H1 (cell line): ENCODE results near the gene LRBA. TPM values are rescaled to one million over a fixed set of nuclear protein-coding genes. Genes with fewer than 3 reads are reported as not detected.

Experiments
- CTCF ChIA-PET: fragments of 300-600 bp; sonication (Branson Sonifier 250); formaldehyde crosslinking; loops from one replicate; lab custom pipeline; 2021; ENCODE audit not compliant: partially characterized antibody; lab: Charles Lee
- POLR2A ChIA-PET: fragments of 300-600 bp; sonication (Branson Sonifier 250); formaldehyde crosslinking; loops from one replicate; lab custom pipeline; 2021; ENCODE audit warnings: inconsistent platforms; ENCODE audit not compliant: partially characterized antibody; lab: Charles Lee
- DNase-seq, 2 experiments: peaks; one replicate each; pipeline versions ENCODE4 v3.0.0 to v3.0.0-alpha.2; 2010 to 2022; ENCODE audit warnings: low spot score in 2 of 2, low read depth in 1 of 2, mixed read lengths in 1 of 2
- FAIRE-seq: peaks from 2 replicates; lab custom pipeline; 2011; peaks lifted over from hg19 to GRCh38; lab: Jason Lieb, UNC
- H2AFZ ChIP-seq: 2 replicates; pipeline ENCODE4 v1.8.1; 2012; ENCODE audit warnings: low read length, inconsistent platforms
- H2AK5ac ChIP-seq: 2 replicates; pipeline ENCODE4 v1.6.1; 2013; ENCODE audit warnings: low read depth, low read length
- H2BK120ac ChIP-seq: replicated peaks from 2 replicates; pipeline ENCODE3; 2013; ENCODE audit warnings: low read depth, low read length, inconsistent platforms
- H2BK12ac ChIP-seq: 2 replicates; pipeline ENCODE4 v1.6.1; 2013; ENCODE audit warnings: low read depth, low read length
- H2BK15ac ChIP-seq: 2 replicates; pipeline ENCODE4 v1.6.1; 2013; ENCODE audit warnings: low read length
- H2BK20ac ChIP-seq: 2 replicates; pipeline ENCODE4 v1.6.1; 2013; ENCODE audit warnings: low read length
- H2BK5ac ChIP-seq: 2 replicates; pipeline ENCODE4 v1.6.1; 2013; ENCODE audit warnings: low read depth, low read length
- H3K14ac ChIP-seq: 2 replicates; pipeline ENCODE4 v1.6.1; 2013; ENCODE audit warnings: inconsistent platforms; ENCODE audit not compliant: insufficient read length
- H3K18ac ChIP-seq: 2 replicates; pipeline ENCODE4 v1.6.1; 2013; ENCODE audit warnings: low read length; ENCODE audit errors: extremely low read depth
- H3K23ac ChIP-seq: 2 replicates; pipeline ENCODE4 v1.6.1; 2013; ENCODE audit warnings: inconsistent platforms; ENCODE audit not compliant: insufficient read length
- H3K23me2 ChIP-seq: 2 replicates; pipeline ENCODE4 v1.6.1; 2013; ENCODE audit warnings: low read depth, low read length
- H3K27ac ChIP-seq: 2 replicates; pipeline ENCODE4 v1.6.1; 2011; ENCODE audit warnings: low read depth, low read length, inconsistent platforms
- H3K27me3 ChIP-seq, 4 experiments: replicated peaks in 1 of 4; 1 replicate in 1 of 4; 2 replicates in 3 of 4; pipeline versions ENCODE4 v1.6.1 to v1.8.1; 2011 to 2013; ENCODE audit warnings: low read length in 3 of 4, mild to moderate bottlenecking in 3 of 4, inconsistent platforms in 2 of 4, mixed read lengths in 2 of 4, moderate library complexity in 1 of 4; ENCODE audit not compliant: control insufficient read depth in 3 of 4, insufficient read depth in 3 of 4; ENCODE audit errors: extremely low read depth in 1 of 4
- H3K36me3 ChIP-seq, 4 experiments: 2 replicates each; pipeline versions ENCODE4 v1.6.1 to v1.8.1; 2011 to 2013; ENCODE audit warnings: mild to moderate bottlenecking in 4 of 4, low read length in 3 of 4, moderate library complexity in 2 of 4, control low read depth in 1 of 4, inconsistent platforms in 1 of 4; ENCODE audit not compliant: insufficient read depth in 4 of 4, control insufficient read depth in 2 of 4
- H3K4ac ChIP-seq: replicated peaks from 2 replicates; pipeline ENCODE3; 2013; ENCODE audit warnings: low read length, low read depth, mixed read lengths, inconsistent platforms; ENCODE audit not compliant: insufficient read length
- H3K4me1 ChIP-seq, 4 experiments: replicated peaks in 1 of 4; 1 replicate in 1 of 4; 2 replicates in 3 of 4; pipeline versions ENCODE4 v1.6.1 to v1.8.1; 2011 to 2013; ENCODE audit warnings: low read length in 3 of 4, inconsistent platforms in 2 of 4, mixed read lengths in 1 of 4; ENCODE audit not compliant: insufficient read depth in 4 of 4, control insufficient read depth in 3 of 4
- H3K4me2 ChIP-seq, 2 experiments: 2 replicates each; pipeline versions ENCODE4 v1.6.1 to v1.8.1; 2011 to 2013; ENCODE audit warnings: low read depth in 2 of 2, low read length in 2 of 2, control low read depth in 1 of 2, inconsistent platforms in 1 of 2, mild to moderate bottlenecking in 1 of 2; ENCODE audit not compliant: insufficient read depth in 1 of 2
- H3K4me3 ChIP-seq, 4 experiments: fragments of 200-600, 300-600 bp in 1 of 4; sonication (generic), shearing (Covaris generic), sonication (Bioruptor Twin) in 1 of 4; 2 replicates each; pipeline versions ENCODE4 v1.5.1 to v1.8.1; 2011 to 2016; ENCODE audit warnings: low read length in 4 of 4, low read depth in 3 of 4, control low read depth in 2 of 4, inconsistent platforms in 2 of 4, mild to moderate bottlenecking in 2 of 4, mixed read lengths in 1 of 4, moderate library complexity in 1 of 4; ENCODE audit not compliant: insufficient read depth in 2 of 4; ENCODE audit errors: extremely low read depth in 1 of 4
- H3K56ac ChIP-seq: replicated peaks from 2 replicates; pipeline ENCODE3; 2013; ENCODE audit warnings: low read depth, mild to moderate bottlenecking, mixed read lengths, low read length, inconsistent platforms; ENCODE audit not compliant: insufficient read length
- H3K79me1 ChIP-seq: 2 replicates; pipeline ENCODE4 v1.6.1; 2013; ENCODE audit warnings: low read depth, low read length, control low read depth
- H3K79me2 ChIP-seq, 2 experiments: 2 replicates each; pipeline versions ENCODE4 v1.6.1 to v1.8.1; 2012 to 2013; ENCODE audit warnings: low read length in 2 of 2, mild to moderate bottlenecking in 2 of 2, inconsistent platforms in 1 of 2; ENCODE audit not compliant: insufficient read depth in 2 of 2, control insufficient read depth in 1 of 2
- H3K9ac ChIP-seq, 4 experiments: replicated peaks in 1 of 4; 1 replicate in 1 of 4; 2 replicates in 3 of 4; pipeline versions ENCODE4 v1.6.1 to v1.8.1; 2011 to 2013; ENCODE audit warnings: low read depth in 3 of 4, low read length in 3 of 4, control low read depth in 2 of 4, mild to moderate bottlenecking in 2 of 4, moderate library complexity in 2 of 4, inconsistent platforms in 1 of 4; ENCODE audit errors: extremely low read depth in 1 of 4
- H3K9me3 ChIP-seq, 2 experiments: 2 replicates each; pipeline versions ENCODE4 v1.6.1 to v1.8.1; 2012 to 2013; ENCODE audit warnings: mild to moderate bottlenecking in 2 of 2, moderate library complexity in 2 of 2, control low read depth in 1 of 2, inconsistent platforms in 1 of 2, low read depth in 1 of 2, low read length in 1 of 2, mixed read lengths in 1 of 2; ENCODE audit not compliant: insufficient read depth in 2 of 2
- H4K20me1 ChIP-seq, 2 experiments: replicated peaks in 1 of 2; 2 replicates each; pipeline versions ENCODE3 to v1.8.1; 2011 to 2013; ENCODE audit warnings: inconsistent platforms in 2 of 2, low read length in 2 of 2, mild to moderate bottlenecking in 1 of 2; ENCODE audit not compliant: insufficient read depth in 2 of 2, control insufficient read depth in 1 of 2
- H4K5ac ChIP-seq: 2 replicates; pipeline ENCODE4 v1.6.1; 2013; ENCODE audit warnings: low read length, low read depth, mixed read lengths, inconsistent platforms; ENCODE audit not compliant: insufficient read length
- H4K8ac ChIP-seq: 2 replicates; pipeline ENCODE4 v1.8.0; 2013; ENCODE audit warnings: mild to moderate bottlenecking, moderate library complexity, low read length, inconsistent platforms; ENCODE audit not compliant: insufficient read depth; ENCODE audit errors: extremely low read depth
- H4K91ac ChIP-seq: replicated peaks from 2 replicates; pipeline ENCODE3; 2013; ENCODE audit warnings: low read length, mixed read lengths, inconsistent platforms; ENCODE audit not compliant: insufficient read length
- HDAC2 ChIP-seq, 2 experiments: fragments of 300-600 bp in 1 of 2; sonication (generic) in 1 of 2; IDR thresholded peaks; 2 replicates each; pipeline ENCODE4 v1.6.1; 2011 to 2012; ENCODE audit warnings: low read depth in 2 of 2, low read length in 2 of 2, mild to moderate bottlenecking in 2 of 2, moderate library complexity in 2 of 2, borderline replicate concordance in 1 of 2, inconsistent platforms in 1 of 2
- KDM4A ChIP-seq: IDR thresholded peaks from one replicate; pipeline ENCODE4 v1.7.1; 2012; ENCODE audit warnings: low read depth, mild to moderate bottlenecking, moderate library complexity, low read length, inconsistent platforms; ENCODE audit not compliant: severe bottlenecking
- MAFK ChIP-seq: IDR thresholded peaks from 2 replicates; pipeline ENCODE4 v1.6.1; 2012; ENCODE audit warnings: low read depth, mild to moderate bottlenecking, improper control_type of control experiment, low read length
- NRF1 ChIP-seq: IDR thresholded peaks from 2 replicates; pipeline ENCODE4 v1.6.1; 2011; ENCODE audit warnings: mild to moderate bottlenecking, low read depth, low read length, improper control_type of control experiment
- RAD21 ChIP-seq, 2 experiments: IDR thresholded peaks in 1 of 2; conservative IDR thresholded peaks in 1 of 2; 2 replicates each; pipeline ENCODE4 v1.6.1; 2011; ENCODE audit warnings: low read depth in 2 of 2, low read length in 2 of 2, improper control_type of control experiment in 1 of 2, inconsistent platforms in 1 of 2, mild to moderate bottlenecking in 1 of 2, moderate library complexity in 1 of 2
- RNF2 ChIP-seq: fragments of 200-900, 300-1000 bp; sonication (generic); IDR thresholded peaks from 2 replicates; pipeline ENCODE4 v1.7.1; 2016; ENCODE audit warnings: borderline replicate concordance, low read depth, mild to moderate bottlenecking, antibody characterized with exemption, low read length; ENCODE audit not compliant: poor library complexity, severe bottlenecking; ENCODE audit errors: missing control alignments
- SP1 ChIP-seq: IDR thresholded peaks from 2 replicates; pipeline ENCODE4 v1.6.1; 2011; ENCODE audit warnings: low read depth, low read length
- WGBS, 2 experiments: shearing (Covaris generic) in 1 of 2; methylation state at CpG; one replicate each; pipeline versions ENCODE4 v1.1.6 to v1.1.7; 2013 to 2015; ENCODE audit warnings: low lambda C conversion rate in 2 of 2, mixed read lengths in 2 of 2, inconsistent platforms in 1 of 2, low coverage in 1 of 2, missing lambda C conversion rate in 1 of 2; ENCODE audit not compliant: insufficient replicate concordance in 2 of 2, insufficient coverage in 1 of 2, insufficient read length in 1 of 2; ENCODE audit errors: extremely low coverage in 1 of 2, missing lambda C conversion rate in 1 of 2; 5-methylcytosine and 5-hydroxymethylcytosine counted together
- polyA plus RNA-seq, 7 experiments: library from polyadenylated mRNA; depleted of rRNA in 3 of 7; stranded (reverse) in 5 of 7; unstranded in 2 of 7; fragments of >200 nt in 5 of 7; fragments of 200-250 nt in 2 of 7; gene quantifications; 1 replicate in 5 of 7; 2 replicates in 1 of 7; 4 replicates in 1 of 7; pipeline versions ENCODE4 v1.2.1 to v1.2.3, GENCODE V29; 2011 to 2013; ENCODE audit warnings: missing spikeins in 2 of 7, mixed read lengths in 2 of 7
- total RNA-seq: library from RNA; stranded (reverse); fragmentation: NEBNext Ultra II Directional; extraction: Animal tissue kit (Norgen Biotek cat#: 25700); gene quantifications from 2 replicates; pipeline ENCODE4 v1.2.1, GENCODE V29; 2021
- TF ChIP-seq, protein P1 (sequence below), 3 experiments: IDR thresholded peaks; 1 replicate in 2 of 3; 2 replicates in 1 of 3; pipeline versions ENCODE4 v1.5.1 to v1.6.1; 2011; ENCODE audit warnings: low read length in 3 of 3, mild to moderate bottlenecking in 3 of 3, inconsistent platforms in 2 of 3, low read depth in 1 of 3, moderate library complexity in 1 of 3; ENCODE audit not compliant: insufficient read depth in 1 of 3; ENCODE audit errors: control extremely low read depth in 1 of 3
- TF ChIP-seq, protein P2 (sequence below): IDR thresholded peaks from 2 replicates; pipeline ENCODE4 v1.6.1; 2011; ENCODE audit warnings: low read length, improper control_type of control experiment

The LRBA gene
- total and polyA plus RNA-seq, 2 of the 8 experiments (the other 6 are each of a cell fraction or from before 2014, with no cell fraction given): 54.6 to 83.2 TPM

DNA sequence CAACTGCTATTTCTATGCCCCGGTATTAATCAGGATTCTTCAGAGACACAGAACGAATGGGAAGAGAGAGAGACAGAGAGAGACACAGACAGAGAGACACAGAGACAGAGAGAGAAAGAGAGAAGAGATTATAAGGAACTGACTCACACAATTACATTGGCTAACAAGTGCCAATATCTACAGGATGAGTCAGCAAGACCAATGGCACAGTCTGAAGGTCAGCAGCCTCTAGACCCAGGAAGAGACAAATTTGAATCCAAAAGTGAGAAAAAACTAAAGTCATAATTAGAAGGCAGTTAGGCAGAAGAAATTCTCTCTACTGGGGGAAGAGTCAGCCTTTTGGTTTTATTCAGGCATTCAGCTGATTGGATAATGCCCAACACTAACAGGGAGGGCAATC lies 245.8 kb downstream of the LRBA start:
- no peak overlapping the region for H2AFZ ChIP-seq
- H3K27ac ChIP-seq: no peak overlapping the region
- H4K91ac ChIP-seq: no peak overlapping the region
- no peak for FAIRE-seq
- no peaks in the 10 kb centered on the region; a peak in 2 of 8 replicates for H3K36me3 ChIP-seq
- H3K27me3 ChIP-seq: no peaks in the 10 kb centered on the region
- H3K18ac ChIP-seq: no peak overlapping the region
- no peak overlapping the region for H3K4ac ChIP-seq
- no peaks in the 10 kb centered on the region for H4K20me1 ChIP-seq
- ChIA-PET POLR2A (interaction anchor here (0.8 kb wide), 1 partner anchor 150 kb away, joined by 4 read pairs; no protein-coding TSS in a partner anchor), CTCF (no interaction called here)
- H2BK120ac ChIP-seq: no peak overlapping the region
- no peak overlapping the region for H2BK20ac ChIP-seq
- H3K4me3 ChIP-seq: no peak overlapping the region
- WGBS, 2 experiments: 86% methylated on average over 2 of the region's 2 CpGs; no CpG with 5 or more reads in 1 of the 2 experiments
- H3K56ac ChIP-seq: no peak overlapping the region
- no peak for DNase-seq
- no peak overlapping the region for H3K23ac ChIP-seq
- no peaks in the 10 kb centered on the region for H3K79me2 ChIP-seq
- no peak overlapping the region for H3K14ac ChIP-seq
- no peak overlapping the region for H3K4me2 ChIP-seq
- H3K79me1 ChIP-seq: no peaks in the 10 kb centered on the region
- H3K9me3 ChIP-seq: no peaks in the 10 kb centered on the region; a peak in 1 of 4 replicates
- no peaks in the 10 kb centered on the region for H3K4me1 ChIP-seq
- no peak overlapping the region for H2BK12ac ChIP-seq
- no peak overlapping the region for H2BK5ac ChIP-seq
- H3K23me2 ChIP-seq: no peaks in the 10 kb centered on the region
- no peak overlapping the region for H3K9ac ChIP-seq
- no peak overlapping the region for H2AK5ac ChIP-seq
- H4K8ac ChIP-seq: no peak overlapping the region
- H2BK15ac ChIP-seq: no peak overlapping the region
- no peak overlapping the region for H4K5ac ChIP-seq
- TF ChIP-seq, protein P1, sequence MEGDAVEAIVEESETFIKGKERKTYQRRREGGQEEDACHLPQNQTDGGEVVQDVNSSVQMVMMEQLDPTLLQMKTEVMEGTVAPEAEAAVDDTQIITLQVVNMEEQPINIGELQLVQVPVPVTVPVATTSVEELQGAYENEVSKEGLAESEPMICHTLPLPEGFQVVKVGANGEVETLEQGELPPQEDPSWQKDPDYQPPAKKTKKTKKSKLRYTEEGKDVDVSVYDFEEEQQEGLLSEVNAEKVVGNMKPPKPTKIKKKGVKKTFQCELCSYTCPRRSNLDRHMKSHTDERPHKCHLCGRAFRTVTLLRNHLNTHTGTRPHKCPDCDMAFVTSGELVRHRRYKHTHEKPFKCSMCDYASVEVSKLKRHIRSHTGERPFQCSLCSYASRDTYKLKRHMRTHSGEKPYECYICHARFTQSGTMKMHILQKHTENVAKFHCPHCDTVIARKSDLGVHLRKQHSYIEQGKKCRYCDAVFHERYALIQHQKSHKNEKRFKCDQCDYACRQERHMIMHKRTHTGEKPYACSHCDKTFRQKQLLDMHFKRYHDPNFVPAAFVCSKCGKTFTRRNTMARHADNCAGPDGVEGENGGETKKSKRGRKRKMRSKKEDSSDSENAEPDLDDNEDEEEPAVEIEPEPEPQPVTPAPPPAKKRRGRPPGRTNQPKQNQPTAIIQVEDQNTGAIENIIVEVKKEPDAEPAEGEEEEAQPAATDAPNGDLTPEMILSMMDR (IDR thresholded peaks at IDR 0.05; ENCODE audit: control extremely low read depth in 1 of 3, insufficient read depth in 1 of 3, low read depth in 1 of 3, low read length in 3 of 3): no peak
- TF ChIP-seq NRF1 (no peak), RAD21 (IDR thresholded peaks at IDR 0.05 in 1 of 2, conservative IDR thresholded peaks at IDR 0.05 in 1 of 2; ENCODE audit: low read depth in 2 of 2, low read length in 2 of 2) (no peak), SP1 (no peak), MAFK (no peak), KDM4A (no peak), HDAC2 (IDR thresholded peaks at IDR 0.05; ENCODE audit: borderline replicate concordance in 1 of 2, low read depth in 2 of 2, low read length in 2 of 2) (no peak), RNF2 (no peak)
- TF ChIP-seq, protein P2, sequence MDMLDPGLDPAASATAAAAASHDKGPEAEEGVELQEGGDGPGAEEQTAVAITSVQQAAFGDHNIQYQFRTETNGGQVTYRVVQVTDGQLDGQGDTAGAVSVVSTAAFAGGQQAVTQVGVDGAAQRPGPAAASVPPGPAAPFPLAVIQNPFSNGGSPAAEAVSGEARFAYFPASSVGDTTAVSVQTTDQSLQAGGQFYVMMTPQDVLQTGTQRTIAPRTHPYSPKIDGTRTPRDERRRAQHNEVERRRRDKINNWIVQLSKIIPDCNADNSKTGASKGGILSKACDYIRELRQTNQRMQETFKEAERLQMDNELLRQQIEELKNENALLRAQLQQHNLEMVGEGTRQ: no peak
